Left lung (tissue), 10 donors: Measurements from ENCODE around the gene WWOX. TPM values are rescaled to one million over a fixed set of nuclear protein-coding genes. Genes with fewer than 3 reads are reported as not detected.

Experiments used
- ATAC-seq: fragments of 200-7000 bp; cut with Tn5 transposase; one replicate; pipeline ENCODE4 v1.9.1; 2020; ENCODE audit warnings: moderate library complexity
- DNase-seq, 4 donors: peaks; one replicate each; pipeline ENCODE4 v3.0.0-alpha.2; 2013 to 2020
- H3K27ac ChIP-seq, 2 donors: fragments of 200-600 bp; sonication (generic) in 1 of 2; one replicate each; pipeline versions ENCODE4 v1.5.0 to v1.8.0; 2020 to 2021
- H3K27me3 ChIP-seq, 2 donors: fragments of 200-600 bp; sonication (generic) in 1 of 2; one replicate each; pipeline versions ENCODE4 v1.5.0 to v1.8.0; 2020 to 2021
- H3K36me3 ChIP-seq, 2 donors: fragments of 200-600 bp; sonication (generic) in 1 of 2; one replicate each; pipeline versions ENCODE4 v1.5.0 to v1.8.0; 2020 to 2021
- H3K4me1 ChIP-seq, 2 donors: fragments of 200-600 bp; one replicate each; pipeline ENCODE4 v1.8.0; 2021
- H3K4me3 ChIP-seq, 2 donors: fragments of 200-600 bp; sonication (generic) in 1 of 2; one replicate each; pipeline versions ENCODE4 v1.5.0 to v1.8.0; 2020 to 2021; ENCODE audit warnings: mild to moderate bottlenecking in 1 of 2
- H3K9me3 ChIP-seq, 2 donors: fragments of 200-600 bp; sonication (generic) in 1 of 2; one replicate each; pipeline versions ENCODE4 v1.5.0 to v1.8.0; 2020 to 2021
- intact Hi-C, 2 donors: fragments of 100-400 bp; cut with DNase I; formaldehyde crosslinking; loops; one replicate each; pipeline versions ENCODE4 v1.11.2 to v1.14.2; 2022
- polyA plus RNA-seq, 6 donors: library from polyadenylated mRNA; unstranded; fragments of 120-200 nt; gene quantifications; one replicate each; pipeline ENCODE4 v1.2.1, GENCODE V29; 2013; ENCODE audit not compliant: insufficient read length in 6 of 6
- total RNA-seq, 2 donors: library from RNA; stranded (reverse); fragmentation: NEBNext Ultra II Directional; extraction: Animal tissue kit (Norgen Biotek cat#: 25700); gene quantifications; one replicate each; pipeline ENCODE4 v1.2.1, GENCODE V29; 2021
- TF ChIP-seq, protein P1 (sequence below), 2 donors: fragments of 200-600 bp; sonication (generic) in 1 of 2; IDR thresholded peaks; one replicate each; pipeline versions ENCODE4 v1.5.0 to v1.8.0; 2021; ENCODE audit warnings: antibody characterized with exemption in 2 of 2
- donor health status: DM: no; HTN: yes; CAD: no.
- donor health status: DM: no; HTN: no; CAD: no.

The WWOX gene
- total and polyA plus RNA-seq, 8 donors = 17.2 to 40.3 (median 30.8) TPM

GRCh38 chr16:78727536-78727935, 628.1 kb downstream of the WWOX start:
- no peaks in the 10 kb centered on the region for H3K4me1 ChIP-seq
- H3K27ac ChIP-seq = no peak overlapping the region
- ATAC-seq (no peak), DNase-seq (no peak)
- H3K4me3 ChIP-seq = no peak overlapping the region
- TF ChIP-seq, protein P1, sequence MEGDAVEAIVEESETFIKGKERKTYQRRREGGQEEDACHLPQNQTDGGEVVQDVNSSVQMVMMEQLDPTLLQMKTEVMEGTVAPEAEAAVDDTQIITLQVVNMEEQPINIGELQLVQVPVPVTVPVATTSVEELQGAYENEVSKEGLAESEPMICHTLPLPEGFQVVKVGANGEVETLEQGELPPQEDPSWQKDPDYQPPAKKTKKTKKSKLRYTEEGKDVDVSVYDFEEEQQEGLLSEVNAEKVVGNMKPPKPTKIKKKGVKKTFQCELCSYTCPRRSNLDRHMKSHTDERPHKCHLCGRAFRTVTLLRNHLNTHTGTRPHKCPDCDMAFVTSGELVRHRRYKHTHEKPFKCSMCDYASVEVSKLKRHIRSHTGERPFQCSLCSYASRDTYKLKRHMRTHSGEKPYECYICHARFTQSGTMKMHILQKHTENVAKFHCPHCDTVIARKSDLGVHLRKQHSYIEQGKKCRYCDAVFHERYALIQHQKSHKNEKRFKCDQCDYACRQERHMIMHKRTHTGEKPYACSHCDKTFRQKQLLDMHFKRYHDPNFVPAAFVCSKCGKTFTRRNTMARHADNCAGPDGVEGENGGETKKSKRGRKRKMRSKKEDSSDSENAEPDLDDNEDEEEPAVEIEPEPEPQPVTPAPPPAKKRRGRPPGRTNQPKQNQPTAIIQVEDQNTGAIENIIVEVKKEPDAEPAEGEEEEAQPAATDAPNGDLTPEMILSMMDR (IDR thresholded peaks at IDR 0.05) = no peak
- intact Hi-C loops = no loop called here
- H3K27me3 ChIP-seq = no peaks in the 10 kb centered on the region
- no peaks in the 10 kb centered on the region for H3K36me3 ChIP-seq
- no peaks in the 10 kb centered on the region for H3K9me3 ChIP-seq

GRCh38 chr16:78729687-78730086, 630.2 kb downstream of the WWOX start:
- TF ChIP-seq, protein P1 (IDR thresholded peaks at IDR 0.05) = no peak

GRCh38 chr16:78731785-78732184, 632.3 kb downstream of the WWOX start:
- DNase-seq (no peak), ATAC-seq (no peak)
- Histone ChIP-seq H3K4me1 (no peaks in the 10 kb centered on the region), H3K4me3 (no peak overlapping the region), H3K36me3 (no peaks in the 10 kb centered on the region), H3K27ac (no peak overlapping the region), H3K9me3 (no peaks in the 10 kb centered on the region), H3K27me3 (no peaks in the 10 kb centered on the region)
- intact Hi-C loops = no loop called here
- TF ChIP-seq, protein P1 (IDR thresholded peaks at IDR 0.05) = no peak

More at GRCh38 chr16:78729687-78730086, 630.2 kb downstream of the WWOX start:
- ATAC-seq (no peak), DNase-seq (no peak)
- intact Hi-C loops = no loop called here
- no peaks in the 10 kb centered on the region for H3K27me3 ChIP-seq
- no peak overlapping the region for H3K27ac ChIP-seq
- H3K4me1 ChIP-seq = no peaks in the 10 kb centered on the region
- no peaks in the 10 kb centered on the region for H3K9me3 ChIP-seq
- H3K36me3 ChIP-seq = no peaks in the 10 kb centered on the region
- no peak overlapping the region for H3K4me3 ChIP-seq

- Histone ChIP-seq H3K36me3 (no peaks in the 10 kb centered on the region), H3K4me3 (no peak overlapping the region), H3K27me3 (no peaks in the 10 kb centered on the region), H3K4me1 (no peaks in the 10 kb centered on the region), H3K27ac (no peak overlapping the region), H3K9me3 (no peaks in the 10 kb centered on the region)
- ATAC-seq (no peak), DNase-seq (no peak)
- intact Hi-C loops = no loop called here
- TF ChIP-seq, protein P1 (IDR thresholded peaks at IDR 0.05) = no peak
Observed at GRCh38 chr16:78732696-78733095, 633.2 kb downstream of the WWOX start.

- TF ChIP-seq, protein P1 (IDR thresholded peaks at IDR 0.05) = no peak
- no peaks in the 10 kb centered on the region for H3K27me3 ChIP-seq
- no peaks in the 10 kb centered on the region for H3K36me3 ChIP-seq
- no peaks in the 10 kb centered on the region for H3K4me1 ChIP-seq
- ATAC-seq (no peak), DNase-seq (no peak)
- H3K27ac ChIP-seq = no peak overlapping the region
- H3K4me3 ChIP-seq = no peak overlapping the region
- no peaks in the 10 kb centered on the region for H3K9me3 ChIP-seq
- intact Hi-C loops = no loop called here
Observed at GRCh38 chr16:78735337-78735736, 635.9 kb downstream of the WWOX start.
